Cardiac atrium fibroblast (primary cell): ENCODE results near the gene TBCD. TPM values are rescaled to one million over a fixed set of nuclear protein-coding genes. Genes with fewer than 3 reads are reported as not detected.

Source experiments
- total RNA-seq: library from RNA; depleted of rRNA; stranded (reverse); fragments of >200 nt; gene quantifications from 2 replicates; pipeline ENCODE4 v1.2.3, GENCODE V29; 2015

Gene TBCD
- total RNA-seq = 28.9 and 45.2 TPM in 2 replicates

GRCh38 chr17:82751571-82752370, at the start of gene TBCD:
TBCD (plus strand) TSS chr17:82752065; CDS start chr17:82752194, 129 bp downstream.

DNA sequence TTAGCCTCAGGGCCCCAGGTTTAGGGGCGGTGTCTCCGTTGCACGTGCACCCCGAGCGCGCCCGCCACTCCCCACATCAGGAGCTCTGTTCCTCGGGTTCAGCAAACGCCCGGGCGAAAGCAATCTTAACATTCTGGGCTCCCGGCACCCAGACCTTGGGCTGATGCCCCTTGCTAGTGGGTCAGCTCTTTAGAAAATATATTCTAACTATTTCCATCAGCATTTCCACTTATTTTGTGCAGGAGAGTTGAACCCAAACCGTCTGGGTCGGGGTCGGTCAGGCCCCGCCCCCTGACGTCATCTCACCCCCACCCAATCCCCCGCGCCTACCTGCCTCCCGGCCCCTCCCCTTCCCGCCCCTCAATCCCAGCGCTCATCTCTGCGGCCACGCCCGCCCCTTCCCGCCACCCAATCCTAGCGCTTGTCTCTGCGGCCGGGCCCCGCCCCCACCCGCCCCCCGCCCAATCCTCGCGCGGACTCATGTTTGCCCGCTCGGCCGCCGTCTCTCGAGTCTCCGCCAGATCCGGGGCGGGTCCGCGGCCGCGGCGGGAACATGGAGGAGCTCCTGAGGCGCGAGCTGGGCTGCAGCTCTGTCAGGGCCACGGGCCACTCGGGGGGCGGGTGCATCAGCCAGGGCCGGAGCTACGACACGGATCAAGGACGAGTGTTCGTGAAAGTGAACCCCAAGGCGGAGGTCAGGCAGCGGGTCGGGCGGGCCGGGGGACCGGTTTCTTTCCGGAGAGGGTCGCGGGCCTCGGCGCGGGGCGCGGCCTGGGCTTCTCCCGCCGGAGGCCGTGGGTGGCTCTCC, 35.5 kb upstream of the TBCD start, which contains the start of gene FN3KRP:
TSS of gene FN3KRP (plus strand) at position 504 of the 808 bp plus-strand sequence. CDS start at position 554, 50 bp downstream.

GRCh38 chr17:82734987-82735866, 16.6 kb upstream of the TBCD start, which contains the start of gene FN3K:
FN3K (plus strand) TSS chr17:82735615; CDS start chr17:82735637, 22 bp downstream.

DNA sequence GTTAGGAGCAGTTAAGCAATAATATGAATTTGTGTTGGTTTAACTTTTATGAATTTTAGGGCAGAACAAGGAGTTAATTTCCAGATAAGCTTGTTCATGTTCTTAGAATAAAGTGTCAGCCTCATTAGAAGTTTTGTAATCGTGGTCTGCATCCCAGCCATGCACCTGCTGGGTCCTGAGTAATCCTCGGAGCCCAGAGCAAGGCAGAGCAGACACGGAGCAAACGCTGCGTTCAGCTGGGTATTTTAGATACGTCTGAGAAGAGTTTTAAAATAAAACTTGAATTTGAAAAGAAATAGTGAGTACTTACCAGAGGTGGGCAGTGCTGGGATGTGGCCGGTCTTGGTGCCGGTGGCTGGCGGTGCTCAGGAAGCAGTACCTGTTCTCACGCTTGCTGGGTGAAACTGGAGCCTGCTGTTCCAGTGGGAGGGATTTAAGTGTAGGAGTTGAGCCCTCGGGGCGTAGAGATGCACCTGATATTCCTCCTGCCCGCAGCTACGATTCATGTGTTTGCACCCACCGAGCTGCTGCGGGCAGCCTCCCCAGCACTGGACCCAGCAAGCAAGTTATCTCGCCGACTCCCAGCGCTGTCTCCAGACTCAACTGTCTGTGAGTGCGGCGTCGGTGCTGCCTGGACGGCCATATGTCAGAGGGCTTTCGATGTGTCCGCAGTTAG, 87.9 kb downstream of the TBCD start, which contains the start of gene ZNF750:
TSS of gene ZNF750 (minus strand) at position 406 of the 676 bp plus-strand sequence. CDS start 7,568 bp downstream, outside the sequence.

Other genes with a start within 250 kb of the TBCD start
- gene FOXK2, start 232.3 kb upstream of the TBCD start, total RNA-seq = 28.5 and 34.5 TPM in 2 replicates
- gene WDR45B, start 103.6 kb upstream of the TBCD start, total RNA-seq = 76.4 and 85.2 TPM in 2 replicates
- gene RAB40B, start 53.4 kb upstream of the TBCD start, total RNA-seq = 8.3 and 13.1 TPM in 2 replicates
- 14.3 and 18.1 TPM in 2 replicates for gene FN3KRP, start 35.4 kb upstream of the TBCD start, total RNA-seq
- gene FN3K, start 16.4 kb upstream of the TBCD start, total RNA-seq = 0.16 TPM in 1 of 2 replicates, not detected in the other
- not detected in 2 replicates for gene ZNF750, start 88.0 kb downstream of the TBCD start, total RNA-seq